ENCODE measurements around the gene STRA8.

The STRA8 gene

GRCh38 chr7:135197343-135197742, 36.3 kb upstream of the STRA8 start:
- TF ChIP-seq CTCF (IDR thresholded peaks at IDR 0.05): no peak

DNA sequence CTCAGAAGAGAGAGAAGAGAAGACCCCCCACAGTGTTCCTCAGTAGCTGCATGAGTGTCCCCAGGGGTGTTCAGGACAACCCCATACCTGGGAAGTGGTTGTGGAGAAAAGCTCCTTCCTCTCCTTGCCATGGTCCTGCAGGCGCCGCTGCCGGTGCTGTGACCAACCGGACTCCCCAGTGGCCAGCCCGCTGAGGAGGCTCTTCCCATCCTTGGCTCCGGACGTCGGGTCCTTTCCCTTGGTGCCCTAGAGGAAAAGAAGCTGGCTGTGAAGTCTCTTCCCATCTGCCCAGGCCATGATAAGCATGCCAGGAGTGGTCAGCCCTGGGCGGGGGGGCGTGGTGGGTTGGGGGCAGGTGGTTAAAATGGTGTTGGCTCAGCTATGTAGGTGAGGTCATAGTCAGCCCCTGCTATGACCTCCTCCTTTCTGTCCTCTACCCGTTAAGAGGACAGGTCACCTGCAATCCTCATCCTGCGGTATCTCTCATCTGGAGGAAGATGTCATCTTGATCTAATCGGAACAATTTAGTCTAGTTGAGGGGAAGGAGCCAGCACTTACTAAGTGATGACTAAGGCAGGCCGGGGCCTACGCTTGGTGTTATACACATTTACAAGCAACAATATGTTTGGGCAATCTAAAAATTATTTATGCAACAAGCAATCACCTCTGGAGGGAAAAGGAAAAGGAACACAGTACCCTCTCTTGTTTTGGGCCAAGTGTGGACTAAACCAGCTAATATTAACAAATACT, 35.6 kb upstream of the STRA8 start:
- TF ChIP-seq CTCF (IDR thresholded peaks at IDR 0.05): no peak

GRCh38 chr7:135199439-135199838, 34.2 kb upstream of the STRA8 start:
- no peak for TF ChIP-seq CTCF (IDR thresholded peaks at IDR 0.05)

- TF ChIP-seq CTCF (IDR thresholded peaks at IDR 0.05): no peak
Measured at GRCh38 chr7:135200821-135201331, 32.8 kb upstream of the STRA8 start.

DNA sequence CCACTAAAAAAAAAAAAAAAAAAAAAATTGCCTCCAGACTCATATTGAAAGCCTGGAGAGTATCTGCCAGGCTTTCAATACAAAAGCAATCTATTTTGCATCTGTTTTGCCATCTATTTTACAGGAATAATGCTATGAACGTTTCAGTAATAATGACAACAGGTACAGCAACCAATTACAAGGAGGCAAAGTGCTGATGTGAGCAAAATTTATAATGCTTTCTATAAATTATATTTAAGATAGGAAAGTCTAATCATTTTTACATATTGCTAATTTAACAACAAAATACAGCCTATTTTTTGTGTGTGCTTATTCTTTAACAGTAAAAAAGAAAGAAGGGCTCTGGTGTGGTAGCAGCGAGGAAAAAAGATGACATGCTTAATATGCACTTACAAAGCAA, 32.3 kb upstream of the STRA8 start:
- TF ChIP-seq CTCF (IDR thresholded peaks at IDR 0.05): no peak

DNA sequence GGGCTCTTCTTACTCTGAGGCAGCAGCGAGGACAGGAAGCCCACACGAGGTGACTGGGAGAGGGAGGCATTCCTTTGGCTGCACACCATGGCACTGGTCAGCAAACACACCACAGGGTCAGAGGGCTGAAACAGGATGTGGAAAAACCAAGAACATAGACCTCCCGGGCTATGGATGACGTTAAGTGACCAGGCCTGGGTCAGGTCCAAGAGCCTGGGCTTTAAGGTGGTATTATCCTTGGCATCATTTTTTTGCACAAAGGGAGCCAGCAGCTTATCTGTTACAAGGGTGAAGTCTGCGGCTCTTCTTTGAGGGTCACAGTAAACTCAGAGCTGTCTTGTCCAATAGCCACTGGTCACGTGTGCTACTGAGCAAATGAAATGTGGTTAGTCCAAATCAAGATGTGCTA, 29.3 kb upstream of the STRA8 start:
- TF ChIP-seq CTCF (IDR thresholded peaks at IDR 0.05): no peak

DNA sequence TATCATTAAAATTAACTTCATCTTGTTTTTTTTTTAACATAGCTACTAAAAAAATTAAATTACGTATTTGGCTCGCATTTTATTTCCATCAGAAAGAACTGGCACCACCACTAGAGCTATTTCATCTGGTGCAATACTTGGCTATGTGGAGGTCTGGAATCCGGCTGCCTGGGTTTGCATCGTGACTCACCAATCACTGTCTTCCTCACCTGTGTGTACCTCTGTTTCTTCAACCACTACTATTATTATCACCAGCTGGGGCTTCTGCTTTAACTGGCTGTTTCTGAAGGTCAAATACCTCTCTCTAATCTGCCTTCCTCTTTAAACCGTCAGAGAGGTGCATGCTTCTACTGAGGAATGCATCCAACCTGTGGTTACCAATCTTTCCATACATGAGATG, 28.8 kb upstream of the STRA8 start:
- no peak for TF ChIP-seq CTCF (IDR thresholded peaks at IDR 0.05)
